Measurements from ENCODE around the gene RPL18A.

DNA sequence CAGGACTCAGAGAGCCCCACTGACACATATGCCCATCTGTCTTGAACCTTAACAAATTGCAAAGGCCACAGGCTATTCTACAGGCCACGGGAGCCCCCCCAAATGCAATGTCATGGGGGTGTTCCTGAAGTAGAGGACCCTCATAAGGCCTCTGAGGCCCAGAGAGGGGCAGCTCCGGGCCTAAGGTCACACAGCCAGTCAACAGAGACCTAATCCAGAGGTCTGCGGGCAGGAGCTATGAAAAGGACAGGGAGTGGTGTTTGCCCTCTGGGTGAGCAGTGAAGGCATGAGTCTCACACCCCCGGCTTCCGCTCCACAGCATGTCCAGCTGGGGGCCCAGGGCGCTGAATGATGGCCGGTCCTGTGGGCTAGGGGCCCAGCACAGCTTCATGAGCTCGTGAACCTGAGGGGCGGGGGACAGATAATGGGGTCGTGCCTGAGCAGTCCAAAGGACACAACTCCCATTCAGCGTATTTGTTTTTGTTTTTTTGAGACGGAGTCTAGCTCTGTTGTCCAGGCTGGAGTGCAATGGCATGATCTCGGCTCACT is 33.1 kb upstream of the RPL18A start:
- TF ChIP-seq, protein P1, sequence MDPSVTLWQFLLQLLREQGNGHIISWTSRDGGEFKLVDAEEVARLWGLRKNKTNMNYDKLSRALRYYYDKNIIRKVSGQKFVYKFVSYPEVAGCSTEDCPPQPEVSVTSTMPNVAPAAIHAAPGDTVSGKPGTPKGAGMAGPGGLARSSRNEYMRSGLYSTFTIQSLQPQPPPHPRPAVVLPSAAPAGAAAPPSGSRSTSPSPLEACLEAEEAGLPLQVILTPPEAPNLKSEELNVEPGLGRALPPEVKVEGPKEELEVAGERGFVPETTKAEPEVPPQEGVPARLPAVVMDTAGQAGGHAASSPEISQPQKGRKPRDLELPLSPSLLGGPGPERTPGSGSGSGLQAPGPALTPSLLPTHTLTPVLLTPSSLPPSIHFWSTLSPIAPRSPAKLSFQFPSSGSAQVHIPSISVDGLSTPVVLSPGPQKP (IDR thresholded peaks at IDR 0.05; ENCODE audit: low read depth, low read length) = no peak
- TF ChIP-seq CTCF (IDR thresholded peaks at IDR 0.05) (no peak), CEBPB (IDR thresholded peaks at IDR 0.05) (no peak), JUNB (IDR thresholded peaks at IDR 0.05) (no peak), REST (IDR thresholded peaks at IDR 0.05) (no peak), POLR2A (IDR thresholded peaks at IDR 0.05; ENCODE audit: low read length) (no peak)
